Nephron progenitor cell (in vitro differentiated cells): ENCODE measurements around the gene MYO5B.

ENCODE experiments used
- DNase-seq: peaks from one replicate; pipeline ENCODE4 v3.0.0; 2021
- H3K27ac Mint-ChIP-seq: 2 replicates; pipeline ENCODE4 v1.8.0; 2021; ENCODE audit warnings: mild to moderate bottlenecking, moderate library complexity, mixed read lengths
- H3K27me3 Mint-ChIP-seq: 2 replicates; pipeline ENCODE4 v1.8.0; 2021; ENCODE audit warnings: mild to moderate bottlenecking, low read depth, mixed read lengths; ENCODE audit not compliant: poor library complexity
- H3K36me3 Mint-ChIP-seq: 2 replicates; pipeline ENCODE4 v1.8.0; 2021; ENCODE audit warnings: low read depth, mixed read lengths
- H3K4me1 Mint-ChIP-seq: 2 replicates; pipeline ENCODE4 v1.8.0; 2021; ENCODE audit warnings: mixed read lengths
- H3K4me3 Mint-ChIP-seq: 2 replicates; pipeline ENCODE4 v1.8.0; 2021; ENCODE audit warnings: mild to moderate bottlenecking, moderate library complexity, mixed read lengths
- H3K9me3 Mint-ChIP-seq: 2 replicates; pipeline ENCODE4 v1.8.0; 2021; ENCODE audit warnings: mild to moderate bottlenecking, moderate library complexity, mixed read lengths
- TF ChIP-seq, protein P1 (sequence below): fragments of 200-600 bp; sonication (generic); IDR thresholded peaks from 2 replicates; pipeline ENCODE4 v1.5.0; 2021; ENCODE audit warnings: antibody characterized with exemption

Gene MYO5B

DNA sequence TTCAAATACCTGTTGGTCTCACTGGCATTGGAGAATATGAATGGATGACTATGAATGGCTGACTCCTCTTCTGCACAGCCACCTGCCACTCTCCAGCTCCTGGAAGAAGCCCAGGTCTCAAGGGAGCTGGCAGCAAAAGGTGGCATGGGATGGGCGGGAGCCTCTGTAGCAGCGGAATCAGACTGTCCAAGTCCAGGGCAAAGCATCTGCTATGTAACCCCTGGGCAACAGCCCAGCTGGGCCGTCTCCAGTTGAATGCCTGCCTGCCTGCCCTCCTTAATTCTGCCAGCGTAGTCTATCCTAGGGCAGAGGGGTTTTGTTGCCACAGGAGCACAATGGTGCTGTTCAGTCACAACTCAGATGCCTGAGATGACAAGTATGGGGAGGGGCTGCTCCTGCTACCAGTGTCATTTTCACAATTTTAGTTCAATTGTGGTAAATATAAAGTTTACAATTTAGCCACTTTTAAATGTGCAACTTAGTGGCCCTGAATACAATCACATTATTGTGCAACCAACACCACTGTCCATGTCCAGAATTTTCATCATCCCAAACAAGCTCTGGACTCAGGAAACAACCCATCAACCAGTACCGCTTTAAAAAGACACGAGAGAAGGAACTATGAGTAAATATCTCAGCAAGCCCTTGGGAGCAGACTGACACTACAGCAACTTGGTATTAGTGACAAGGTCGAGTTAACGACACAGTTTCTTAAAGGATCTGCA lies 115.2 kb downstream of the MYO5B start:
- Mint-ChIP-seq H3K4me1 (no peaks in the 10 kb centered on the region), H3K27ac (no peak overlapping the region), H3K4me3 (no peak overlapping the region), H3K9me3 (no peaks in the 10 kb centered on the region), H3K27me3 (peaks cover 33% of the 10 kb centered on the region), H3K36me3 (no peaks in the 10 kb centered on the region)
- TF ChIP-seq, protein P1, sequence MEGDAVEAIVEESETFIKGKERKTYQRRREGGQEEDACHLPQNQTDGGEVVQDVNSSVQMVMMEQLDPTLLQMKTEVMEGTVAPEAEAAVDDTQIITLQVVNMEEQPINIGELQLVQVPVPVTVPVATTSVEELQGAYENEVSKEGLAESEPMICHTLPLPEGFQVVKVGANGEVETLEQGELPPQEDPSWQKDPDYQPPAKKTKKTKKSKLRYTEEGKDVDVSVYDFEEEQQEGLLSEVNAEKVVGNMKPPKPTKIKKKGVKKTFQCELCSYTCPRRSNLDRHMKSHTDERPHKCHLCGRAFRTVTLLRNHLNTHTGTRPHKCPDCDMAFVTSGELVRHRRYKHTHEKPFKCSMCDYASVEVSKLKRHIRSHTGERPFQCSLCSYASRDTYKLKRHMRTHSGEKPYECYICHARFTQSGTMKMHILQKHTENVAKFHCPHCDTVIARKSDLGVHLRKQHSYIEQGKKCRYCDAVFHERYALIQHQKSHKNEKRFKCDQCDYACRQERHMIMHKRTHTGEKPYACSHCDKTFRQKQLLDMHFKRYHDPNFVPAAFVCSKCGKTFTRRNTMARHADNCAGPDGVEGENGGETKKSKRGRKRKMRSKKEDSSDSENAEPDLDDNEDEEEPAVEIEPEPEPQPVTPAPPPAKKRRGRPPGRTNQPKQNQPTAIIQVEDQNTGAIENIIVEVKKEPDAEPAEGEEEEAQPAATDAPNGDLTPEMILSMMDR: no peak
- no peak for DNase-seq

DNA sequence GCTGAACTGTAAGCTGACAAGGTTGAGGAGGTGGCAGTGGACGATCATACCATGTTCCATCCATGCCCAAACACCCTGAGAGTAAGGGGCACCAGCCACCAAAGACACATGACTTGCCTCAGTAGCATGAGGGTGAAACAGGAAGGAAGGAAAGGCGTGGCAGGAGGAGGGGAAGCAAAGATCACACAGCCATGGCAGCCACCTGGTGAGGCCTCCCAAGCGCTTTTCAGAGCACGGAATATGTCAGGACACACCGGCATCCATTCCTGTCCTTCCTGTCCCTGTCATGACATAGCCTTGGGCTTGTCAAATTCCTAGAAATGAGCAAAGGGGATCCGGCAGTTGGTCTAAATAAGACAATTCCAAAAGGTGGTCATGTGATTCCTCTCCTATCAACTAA lies 118.7 kb downstream of the MYO5B start:
- no peaks in the 10 kb centered on the region for H3K9me3 Mint-ChIP-seq
- no peaks in the 10 kb centered on the region for H3K4me1 Mint-ChIP-seq
- no peak for DNase-seq
- no peak overlapping the region for H3K27ac Mint-ChIP-seq
- H3K27me3 Mint-ChIP-seq: peaks cover 30% of the 10 kb centered on the region
- H3K4me3 Mint-ChIP-seq: no peak overlapping the region
- TF ChIP-seq, protein P1: no peak
- no peaks in the 10 kb centered on the region for H3K36me3 Mint-ChIP-seq

DNA sequence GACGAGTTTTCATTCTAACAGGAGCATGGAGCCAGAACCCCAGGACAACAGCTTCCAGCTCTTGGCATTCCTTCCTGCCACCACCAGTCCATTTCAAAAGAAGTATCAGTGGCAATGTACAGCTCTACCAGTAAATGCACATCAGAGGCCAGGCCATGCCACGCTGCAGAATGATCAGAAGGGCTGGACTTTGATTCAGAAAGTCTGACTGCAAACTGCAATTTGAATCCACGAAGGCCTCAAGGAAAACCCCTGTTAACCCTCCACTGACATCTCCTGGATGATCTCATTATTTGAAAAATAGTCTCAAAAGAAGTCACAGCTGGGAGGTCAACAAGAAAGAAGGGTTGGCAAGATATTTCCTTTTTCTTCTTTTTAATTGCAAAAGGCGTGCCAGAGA lies 119.2 kb downstream of the MYO5B start:
- H3K9me3 Mint-ChIP-seq: no peaks in the 10 kb centered on the region
- peaks cover 31% of the 10 kb centered on the region for H3K27me3 Mint-ChIP-seq
- H3K27ac Mint-ChIP-seq: no peak overlapping the region
- no peaks in the 10 kb centered on the region for H3K4me1 Mint-ChIP-seq
- no peak for DNase-seq
- TF ChIP-seq, protein P1: no peak
- H3K36me3 Mint-ChIP-seq: no peaks in the 10 kb centered on the region
- H3K4me3 Mint-ChIP-seq: no peak overlapping the region

DNA sequence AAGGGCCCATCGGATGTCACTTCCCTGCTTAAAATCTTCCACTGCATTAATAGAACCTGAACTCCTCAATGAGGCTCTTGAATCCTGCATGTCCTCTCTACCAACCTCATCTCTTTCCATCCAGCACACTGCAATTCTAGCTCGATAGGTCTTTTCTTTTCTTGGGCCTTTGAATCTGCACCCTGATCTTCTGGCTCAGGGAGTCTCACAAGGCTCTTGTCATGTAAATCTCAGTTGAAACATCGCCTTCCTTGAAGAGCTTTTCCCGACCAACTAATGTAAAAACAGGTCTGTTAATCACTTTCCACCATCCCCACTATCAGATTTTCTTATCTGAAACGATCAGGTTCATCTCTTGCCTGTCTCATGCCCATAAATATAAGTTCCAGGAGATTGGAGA lies 120.5 kb downstream of the MYO5B start:
- TF ChIP-seq, protein P1: no peak
- H3K27me3 Mint-ChIP-seq: peaks cover 34% of the 10 kb centered on the region
- no peaks in the 10 kb centered on the region for H3K4me1 Mint-ChIP-seq
- no peak overlapping the region for H3K4me3 Mint-ChIP-seq
- no peaks in the 10 kb centered on the region for H3K9me3 Mint-ChIP-seq
- no peak overlapping the region for H3K27ac Mint-ChIP-seq
- no peak for DNase-seq
- no peaks in the 10 kb centered on the region for H3K36me3 Mint-ChIP-seq

DNA sequence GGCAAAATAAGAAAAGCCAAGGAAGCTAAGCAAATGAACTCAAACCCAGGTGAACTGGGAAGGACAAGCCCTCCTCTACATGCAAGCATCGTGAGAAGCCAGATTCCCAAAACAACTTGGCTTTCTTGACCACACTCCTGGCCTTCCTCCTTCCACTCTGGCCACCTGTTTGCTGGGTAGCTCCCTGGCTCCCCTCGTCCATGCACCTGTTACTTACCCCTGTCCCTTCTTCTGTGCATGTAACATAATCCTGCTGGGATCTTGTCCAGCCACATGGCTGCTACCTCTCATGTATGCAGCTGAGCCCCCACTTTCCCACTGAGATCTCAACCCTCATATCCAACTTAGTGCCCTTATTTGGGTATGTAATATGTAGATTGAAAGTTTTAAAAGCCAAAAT lies 121.6 kb downstream of the MYO5B start:
- TF ChIP-seq, protein P1: no peak
- Mint-ChIP-seq H3K36me3 (no peaks in the 10 kb centered on the region), H3K9me3 (no peaks in the 10 kb centered on the region), H3K4me3 (no peak overlapping the region), H3K27ac (no peak overlapping the region), H3K27me3 (peaks cover 30% of the 10 kb centered on the region), H3K4me1 (no peaks in the 10 kb centered on the region)
- no peak for DNase-seq

DNA sequence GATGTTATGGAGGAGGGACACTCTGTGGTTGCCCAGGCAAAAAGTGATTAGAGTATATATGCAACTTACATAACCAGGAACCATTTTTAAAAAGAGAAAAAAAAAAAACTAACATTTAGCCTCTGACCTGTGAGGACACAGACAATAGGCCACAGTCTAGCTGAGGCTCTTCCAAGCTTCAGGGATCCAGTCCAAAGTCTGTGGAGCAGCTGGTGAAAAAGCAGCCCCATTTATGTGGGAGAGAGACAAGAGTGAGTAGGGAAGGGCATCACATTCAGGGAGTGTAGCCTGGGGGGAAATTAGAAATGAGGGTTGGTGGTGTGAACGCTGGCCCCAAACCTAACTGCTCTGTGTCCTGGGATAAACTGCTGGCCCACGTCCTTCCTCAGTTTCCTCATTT lies 122.8 kb downstream of the MYO5B start:
- Mint-ChIP-seq H3K36me3 (no peaks in the 10 kb centered on the region), H3K27me3 (peaks cover 27% of the 10 kb centered on the region), H3K4me1 (no peaks in the 10 kb centered on the region), H3K27ac (no peak overlapping the region), H3K9me3 (no peaks in the 10 kb centered on the region), H3K4me3 (no peak overlapping the region)
- no peak for DNase-seq
- TF ChIP-seq, protein P1: no peak
